GM21576 (cell line): Measurements from ENCODE around the gene CPPED1.
"Not testable (repeated sequence)": the region's sequence is repeated elsewhere in the genome, so short reads cannot be mapped to it uniquely, and the experiment has no call there.

Experiments
- ATAC-seq: cut with Tn5 transposase; IDR thresholded peaks from one replicate; pipeline ENCODE4 v1.9.1; 2021; ENCODE audit warnings: mild to moderate bottlenecking, moderate library complexity; ENCODE audit not compliant: unreplicated experiment

CPPED1 gene

GRCh38 chr16:12802048-12802447 is 1.6 kb downstream of the CPPED1 start:
- no peak for ATAC-seq

- no peak for ATAC-seq
These were observed 2.1 kb downstream of the CPPED1 start for GRCh38 chr16:12801511-12802042.

DNA sequence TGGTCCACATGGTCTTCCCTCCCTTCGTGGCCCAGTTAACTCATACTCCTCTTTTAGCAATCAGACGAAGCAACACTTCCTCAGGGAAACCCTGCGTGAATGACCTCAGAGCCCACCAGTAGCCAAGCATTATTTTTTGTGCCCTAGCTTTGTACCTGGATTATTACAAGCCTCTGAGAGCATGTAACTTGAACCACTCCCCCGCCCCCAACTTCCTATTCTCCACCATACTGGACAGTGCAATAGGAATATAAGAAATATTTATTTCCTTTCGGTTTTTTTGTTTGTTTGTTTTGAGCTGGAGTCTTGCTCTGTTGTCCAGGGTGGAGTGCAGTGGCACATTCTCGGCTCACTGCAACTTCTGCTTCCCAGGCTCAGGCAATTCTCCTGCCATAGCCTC is 2.9 kb downstream of the CPPED1 start:
- ATAC-seq: no peak

- ATAC-seq: not testable (repeated sequence)
These were observed 3.7 kb downstream of the CPPED1 start for GRCh38 chr16:12799996-12800395.

DNA sequence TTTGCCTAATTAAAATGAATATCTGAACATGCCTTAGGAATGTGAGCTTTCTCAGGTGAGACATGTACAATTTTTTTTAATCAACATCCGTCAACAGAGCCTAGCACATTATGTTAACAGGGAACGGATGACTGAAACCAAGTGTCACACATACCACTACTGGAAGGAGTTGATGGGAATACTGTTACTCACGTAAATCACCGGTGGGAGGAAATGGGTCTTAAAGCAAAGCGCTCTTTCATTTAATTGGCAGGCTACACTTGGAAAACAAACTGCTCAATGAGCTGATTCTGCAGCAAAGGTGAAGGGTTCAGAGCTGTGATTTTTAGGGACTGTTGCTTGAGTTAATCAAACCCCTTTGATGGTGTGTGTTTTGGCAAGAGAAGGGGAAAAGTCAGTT is 4.8 kb downstream of the CPPED1 start:
- ATAC-seq: no peak

DNA sequence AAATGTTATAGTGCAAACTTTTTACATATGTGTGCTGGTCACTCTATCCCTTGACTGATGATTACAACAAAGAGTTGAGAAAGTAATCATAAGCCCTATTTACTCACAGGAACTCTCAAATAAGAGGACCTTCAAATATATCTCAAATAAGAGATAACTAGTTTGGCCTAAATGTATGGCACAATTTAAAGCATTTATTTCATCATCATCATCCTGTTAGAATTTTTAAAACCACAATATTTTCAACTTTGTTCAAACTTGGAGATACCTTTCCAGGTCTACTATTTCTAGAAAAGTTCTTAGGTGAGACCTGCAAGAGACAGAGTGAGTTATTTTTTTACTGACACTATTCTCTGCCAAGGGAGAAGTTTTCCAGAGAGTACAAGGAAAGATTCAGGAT is 5.5 kb downstream of the CPPED1 start:
- no peak for ATAC-seq

GRCh38 chr16:12796498-12796897 is 7.2 kb downstream of the CPPED1 start:
- no peak for ATAC-seq

- ATAC-seq: no peak
These were observed 8.9 kb downstream of the CPPED1 start for GRCh38 chr16:12794486-12795387.

GRCh38 chr16:12793865-12794240 is 9.8 kb downstream of the CPPED1 start:
- no peak for ATAC-seq

GRCh38 chr16:12793120-12793864 is 10.4 kb downstream of the CPPED1 start:
- no peak for ATAC-seq

DNA sequence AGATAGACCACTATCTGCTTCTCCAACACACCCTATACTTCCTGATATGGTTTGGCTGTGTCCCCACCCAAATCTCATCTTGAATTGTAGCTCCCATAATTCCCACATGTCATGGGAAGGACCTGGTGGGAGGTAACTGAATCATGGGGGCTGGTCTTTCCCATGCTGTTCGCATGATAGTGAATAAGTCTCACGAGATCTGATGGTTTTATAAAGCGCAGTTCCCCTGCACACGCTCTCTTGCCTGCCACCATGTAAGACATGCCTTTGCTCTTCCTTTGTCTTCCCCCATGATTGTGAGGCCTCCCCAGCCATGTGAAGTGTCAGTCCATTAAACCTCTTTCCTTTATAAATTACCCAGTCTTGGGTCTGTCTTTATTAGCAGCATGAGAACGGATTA is 11.2 kb downstream of the CPPED1 start:
- ATAC-seq: not testable (repeated sequence)

- no peak for ATAC-seq
These were observed 12.3 kb downstream of the CPPED1 start for GRCh38 chr16:12791340-12791739.

DNA sequence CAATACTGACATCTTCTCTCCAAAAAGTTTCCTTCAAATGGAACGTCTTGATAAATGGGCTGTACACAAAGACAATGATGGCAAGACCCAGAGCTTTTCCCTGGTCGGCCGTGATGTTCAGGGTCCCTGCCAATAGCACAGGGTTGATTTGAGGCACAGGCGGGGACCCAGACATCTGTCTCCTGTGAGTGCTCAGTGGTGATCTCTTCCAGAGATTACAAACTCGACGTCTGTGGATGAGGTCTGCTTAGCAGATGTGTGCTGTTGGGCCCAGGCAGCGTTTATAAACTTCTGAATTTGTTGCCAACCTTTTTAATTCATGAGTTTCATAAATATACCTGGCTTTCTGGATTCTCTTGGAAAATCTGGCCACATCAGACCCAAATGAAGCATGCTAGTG is 14.9 kb downstream of the CPPED1 start:
- ATAC-seq: no peak

DNA sequence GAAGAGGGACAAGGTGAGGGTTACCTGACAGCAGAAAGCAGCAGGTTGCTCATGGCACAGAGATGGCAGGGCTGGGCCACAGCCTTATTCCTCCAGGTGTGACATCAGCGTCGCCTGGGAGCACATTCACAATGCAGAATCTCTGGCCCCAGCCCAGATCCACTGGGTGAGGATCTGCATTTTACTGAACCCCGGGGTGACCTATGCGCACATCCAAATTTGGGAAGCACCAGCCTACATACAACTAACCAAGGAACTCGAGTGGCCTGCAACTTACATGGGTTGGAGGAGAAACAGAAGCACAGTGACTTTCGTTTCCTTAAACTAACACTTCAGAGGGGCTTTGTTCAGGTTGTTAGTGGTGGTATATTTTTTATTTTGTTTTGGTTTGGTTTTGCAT is 17.6 kb downstream of the CPPED1 start:
- ATAC-seq: no peak

DNA sequence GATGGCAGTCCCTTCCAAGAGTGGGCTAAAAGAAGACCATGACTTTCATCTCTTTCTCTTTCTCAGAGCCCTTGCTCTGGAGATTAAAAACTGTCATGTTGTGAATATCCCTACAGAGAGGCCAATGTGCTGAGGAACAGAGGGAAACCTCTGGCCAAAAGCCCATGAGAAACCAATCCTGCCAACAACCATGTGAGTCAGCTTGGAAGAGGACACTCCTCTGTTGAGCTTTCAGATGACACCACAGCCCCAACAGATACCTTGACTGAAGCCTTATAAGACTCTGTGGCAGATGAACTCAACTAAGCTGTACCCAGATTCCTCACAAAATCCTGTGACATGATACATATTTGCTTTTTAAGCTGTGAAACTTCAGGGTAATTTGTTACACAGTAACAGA is 19.6 kb downstream of the CPPED1 start:
- ATAC-seq: no peak

DNA sequence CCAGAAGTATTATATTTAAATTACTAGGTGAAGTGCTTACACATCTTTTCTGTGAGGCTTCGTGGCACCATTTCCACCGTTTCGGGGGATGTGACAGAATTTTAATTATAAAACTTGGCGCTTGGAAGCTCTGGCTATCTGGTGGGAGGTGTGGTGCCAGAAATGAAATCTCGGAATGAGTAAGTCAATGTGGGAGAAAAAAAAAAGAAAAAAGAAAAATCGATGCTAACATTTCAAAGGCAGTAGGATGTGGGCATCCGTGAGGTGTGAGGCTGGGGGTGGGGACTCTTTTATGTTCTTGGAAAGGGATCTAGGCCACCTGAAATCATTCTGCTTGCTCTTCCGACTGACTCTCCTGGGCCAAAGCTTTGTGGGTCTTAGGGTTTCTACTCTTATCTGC is 21.9 kb downstream of the CPPED1 start:
- ATAC-seq: no peak

- ATAC-seq: no peak
These were observed 23.2 kb downstream of the CPPED1 start for GRCh38 chr16:12780467-12780866.

- no peak for ATAC-seq
These were observed 25.0 kb downstream of the CPPED1 start for GRCh38 chr16:12778726-12779125.

DNA sequence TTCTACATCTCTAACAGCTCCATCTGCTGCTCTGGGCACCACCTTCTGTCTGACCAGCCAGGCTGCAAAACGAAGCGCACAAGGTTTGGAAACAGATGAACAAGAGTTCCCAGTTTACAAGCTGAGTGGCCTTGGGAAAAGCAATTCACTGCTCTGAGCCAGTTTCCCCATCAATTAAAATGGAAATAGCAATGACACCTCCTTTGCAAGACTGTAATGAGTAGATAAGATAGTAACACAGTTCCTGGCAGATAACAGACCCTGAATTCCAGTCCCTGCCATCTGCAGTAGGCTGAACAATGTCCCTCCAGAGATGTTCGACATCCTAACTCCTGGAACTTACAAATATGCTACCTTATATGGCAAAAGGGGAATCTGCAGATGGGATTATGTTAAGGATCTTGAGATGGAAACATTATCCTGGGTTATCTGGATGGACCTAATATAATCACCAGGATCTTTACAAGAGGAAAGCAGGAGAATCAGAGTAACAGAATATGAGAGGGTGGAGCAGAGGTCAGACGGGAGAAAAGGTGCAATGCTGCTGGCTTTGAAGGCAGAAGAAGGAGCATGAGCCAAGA is 27.9 kb downstream of the CPPED1 start:
- ATAC-seq: no peak

- no peak for ATAC-seq
These were observed 30.5 kb downstream of the CPPED1 start for GRCh38 chr16:12773221-12773620.

GRCh38 chr16:12771341-12771798 is 32.3 kb downstream of the CPPED1 start:
- no peak for ATAC-seq
